ENCODE data around the gene MRPS25.
"Not testable (repeated sequence)": the region's sequence is repeated elsewhere in the genome, so short reads cannot be mapped to it uniquely, and the experiment has no call there.

The MRPS25 gene

DNA sequence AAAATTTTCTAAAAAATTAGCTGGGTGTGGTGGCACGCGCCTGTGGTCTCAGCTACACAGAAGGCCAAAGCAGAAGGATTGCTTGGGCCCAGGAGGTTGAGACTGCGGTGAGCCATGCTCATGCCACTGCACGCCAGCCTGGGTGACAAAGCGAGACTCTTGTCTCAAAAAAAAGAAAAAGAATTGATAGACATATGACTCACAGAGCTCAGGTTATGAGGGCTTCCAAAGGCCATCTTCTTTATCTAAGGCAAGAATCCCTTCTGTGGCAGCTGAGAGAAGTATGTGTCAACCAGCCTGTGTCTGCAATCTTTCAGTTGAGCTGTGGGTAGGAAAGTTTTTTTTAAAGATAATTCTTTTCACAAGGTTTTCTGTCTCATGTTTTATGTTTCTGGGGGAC is 53.9 kb downstream of the MRPS25 start:
- TF ChIP-seq, protein P1, sequence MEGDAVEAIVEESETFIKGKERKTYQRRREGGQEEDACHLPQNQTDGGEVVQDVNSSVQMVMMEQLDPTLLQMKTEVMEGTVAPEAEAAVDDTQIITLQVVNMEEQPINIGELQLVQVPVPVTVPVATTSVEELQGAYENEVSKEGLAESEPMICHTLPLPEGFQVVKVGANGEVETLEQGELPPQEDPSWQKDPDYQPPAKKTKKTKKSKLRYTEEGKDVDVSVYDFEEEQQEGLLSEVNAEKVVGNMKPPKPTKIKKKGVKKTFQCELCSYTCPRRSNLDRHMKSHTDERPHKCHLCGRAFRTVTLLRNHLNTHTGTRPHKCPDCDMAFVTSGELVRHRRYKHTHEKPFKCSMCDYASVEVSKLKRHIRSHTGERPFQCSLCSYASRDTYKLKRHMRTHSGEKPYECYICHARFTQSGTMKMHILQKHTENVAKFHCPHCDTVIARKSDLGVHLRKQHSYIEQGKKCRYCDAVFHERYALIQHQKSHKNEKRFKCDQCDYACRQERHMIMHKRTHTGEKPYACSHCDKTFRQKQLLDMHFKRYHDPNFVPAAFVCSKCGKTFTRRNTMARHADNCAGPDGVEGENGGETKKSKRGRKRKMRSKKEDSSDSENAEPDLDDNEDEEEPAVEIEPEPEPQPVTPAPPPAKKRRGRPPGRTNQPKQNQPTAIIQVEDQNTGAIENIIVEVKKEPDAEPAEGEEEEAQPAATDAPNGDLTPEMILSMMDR (IDR thresholded peaks at IDR 0.05; ENCODE audit: low read depth, low read length) = no peak
- H3K4me3 ChIP-seq (ENCODE audit: low read depth, low read length) = no peak overlapping the region

GRCh38 chr3:15010664-15011063 is 54.5 kb downstream of the MRPS25 start:
- TF ChIP-seq, protein P1 (IDR thresholded peaks at IDR 0.05; ENCODE audit: low read depth, low read length) = no peak

GRCh38 chr3:15009167-15009566 is 55.9 kb downstream of the MRPS25 start:
- TF ChIP-seq, protein P1 (IDR thresholded peaks at IDR 0.05; ENCODE audit: low read depth, low read length) = no peak
- H3K4me3 ChIP-seq (ENCODE audit: low read depth, low read length) = no peak overlapping the region

More at GRCh38 chr3:15010664-15011063, 54.5 kb downstream of the MRPS25 start:
- no peak overlapping the region for H3K4me3 ChIP-seq (ENCODE audit: low read depth, low read length)

DNA sequence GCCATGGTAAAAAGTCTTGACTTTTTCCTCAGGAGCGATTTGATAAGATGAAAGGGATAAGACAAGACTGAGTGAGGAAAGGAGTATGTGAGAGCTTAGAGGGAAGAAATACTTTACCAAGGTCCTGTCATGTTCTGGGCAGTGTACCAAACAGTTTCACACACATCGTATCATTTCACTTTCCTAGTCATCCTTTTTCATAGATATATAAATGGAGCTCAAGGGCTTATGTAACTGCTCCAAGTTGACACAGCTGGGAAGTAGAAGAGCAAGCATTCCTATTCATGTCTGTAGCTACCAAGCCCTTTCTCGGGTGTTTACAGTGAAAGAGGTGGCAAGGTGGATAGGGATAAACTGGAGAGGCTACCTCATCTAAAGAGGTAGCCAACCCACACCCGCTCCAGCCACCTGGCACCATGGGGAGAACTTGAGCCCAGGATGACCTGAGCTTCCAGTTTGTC is 57.4 kb downstream of the MRPS25 start:
- H3K4me3 ChIP-seq (ENCODE audit: low read depth, low read length) = no peak overlapping the region
- TF ChIP-seq, protein P1 (IDR thresholded peaks at IDR 0.05; ENCODE audit: low read depth, low read length) = no peak

- not testable (repeated sequence) for H3K4me3 ChIP-seq (ENCODE audit: low read depth, low read length)
Measured at GRCh38 chr3:14999182-14999581, 65.9 kb downstream of the MRPS25 start.

All from WI38 (cell line).